HepG2 (cell line): ENCODE measurements around the gene MAFB. TPM values are rescaled to one million over a fixed set of nuclear protein-coding genes. Genes with fewer than 3 reads are reported as not detected.

Source experiments
- EHMT2 ChIP-seq: fragments of 200-600 bp; sonication (generic); IDR thresholded peaks from 2 replicates; pipeline ENCODE4 v1.7.0; 2017; ENCODE audit warnings: antibody characterized with exemption, low read depth, low read length, borderline replicate concordance
- ESRRA ChIP-seq: sonication (generic); formaldehyde crosslinking; IDR thresholded peaks from 2 replicates; pipeline ENCODE4 v1.5.1; 2020; ENCODE audit warnings: mild to moderate bottlenecking, low read depth, missing genetic modification reagents
- FIP1L1 ChIP-seq: fragments of 200-400 bp; formaldehyde crosslinking; IDR thresholded peaks from 2 replicates; pipeline ENCODE4 v1.6.1; 2018; ENCODE audit warnings: low read depth, mild to moderate bottlenecking, low read length, moderate library complexity, borderline replicate concordance; ENCODE audit not compliant: insufficient read depth
- GABPB1 ChIP-seq: IDR thresholded peaks from 2 replicates; pipeline ENCODE4 v1.6.1; 2016; ENCODE audit warnings: mild to moderate bottlenecking, missing genetic modification reagents, moderate library complexity, missing compliant biosample characterization
- PAXIP1 ChIP-seq: sonication (generic); formaldehyde crosslinking; conservative IDR thresholded peaks from 2 replicates; pipeline ENCODE4 v1.4.0; 2020; ENCODE audit warnings: mild to moderate bottlenecking, missing genetic modification reagents, moderate library complexity
- PPARG ChIP-seq: conservative IDR thresholded peaks from 2 replicates; pipeline ENCODE4 v1.6.1; 2016; ENCODE audit warnings: missing biosample characterization, missing genetic modification reagents
- RFXANK ChIP-seq: IDR thresholded peaks from 2 replicates; pipeline ENCODE4 v1.6.1; 2016
- TEAD3 ChIP-seq: optimal IDR thresholded peaks from 2 replicates; pipeline ENCODE3; 2016; ENCODE audit warnings: borderline replicate concordance
- THAP8 ChIP-seq: sonication (generic); formaldehyde crosslinking; IDR thresholded peaks from 2 replicates; pipeline ENCODE4 v1.5.1; 2020; ENCODE audit warnings: missing genetic modification reagents, mild to moderate bottlenecking, borderline replicate concordance
- TRIM24 ChIP-seq: sonication (generic); formaldehyde crosslinking; IDR thresholded peaks from 2 replicates; pipeline ENCODE4 v1.8.0; 2022; ENCODE audit warnings: mild to moderate bottlenecking, missing genetic modification reagents
- ZBED4 ChIP-seq: sonication (generic); formaldehyde crosslinking; IDR thresholded peaks from 2 replicates; pipeline ENCODE4 v1.4.0; 2020; ENCODE audit warnings: missing genetic modification reagents, borderline replicate concordance
- ZFP91 ChIP-seq: sonication (generic); formaldehyde crosslinking; IDR thresholded peaks from 2 replicates; pipeline ENCODE4 v1.9.0; 2022; ENCODE audit warnings: missing genetic modification reagents, mild to moderate bottlenecking, borderline replicate concordance
- ZNF597 ChIP-seq: sonication (generic); formaldehyde crosslinking; IDR thresholded peaks from 2 replicates; pipeline ENCODE4 v1.5.0; 2020; ENCODE audit warnings: missing genetic modification reagents
- ZNF605 ChIP-seq: sonication (generic); formaldehyde crosslinking; IDR thresholded peaks from 2 replicates; pipeline ENCODE4 v1.8.0; 2022; ENCODE audit warnings: mild to moderate bottlenecking, missing genetic modification reagents
- ZNF691 ChIP-seq: sonication (generic); formaldehyde crosslinking; IDR thresholded peaks from 2 replicates; pipeline ENCODE4 v1.4.0; 2020; ENCODE audit warnings: missing genetic modification reagents, low read depth, mild to moderate bottlenecking, borderline replicate concordance
- ZNF772 ChIP-seq: sonication (generic); formaldehyde crosslinking; IDR thresholded peaks from 2 replicates; pipeline ENCODE4 v1.5.0; 2020; ENCODE audit warnings: mild to moderate bottlenecking, missing genetic modification reagents
- polyA plus RNA-seq, 8 experiments: library from polyadenylated mRNA; depleted of rRNA in 3 of 8; stranded (reverse) in 7 of 8; unstranded in 1 of 8; fragments of >200 nt; fragmentation: Illumina TruSeq in 4 of 8; extraction: Trizol in 4 of 8; gene quantifications; 2 replicates each; pipeline versions ENCODE4 v1.2.1 to v1.2.3, GENCODE V29; 2011 to 2016; ENCODE audit warnings: low read depth in 4 of 8, missing spikeins in 1 of 8, mixed read lengths in 1 of 8; ENCODE audit not compliant: insufficient read depth in 1 of 8
- total RNA-seq, 5 experiments: library from RNA; depleted of rRNA; stranded (reverse); fragments of >200 nt; fragmentation: Illumina TruSeq; extraction: Trizol; gene quantifications; 2 replicates each; pipeline ENCODE4 v1.2.3, GENCODE V29; 2016; ENCODE audit warnings: low read depth in 1 of 5

MAFB gene
- total and polyA plus RNA-seq, 2 of the 13 experiments (the other 11 are each of a cell fraction or from before 2014, with no cell fraction given) = 0.08 to 0.11 TPM

GRCh38 chr20:40689100-40689942 is at the start of gene MAFB (continued):
- 0 out of 2 replicates have a peak, but pooled peaks have one; percentile 9 for TF ChIP-seq PAXIP1 (CRISPR knock-in tag)
- TF ChIP-seq RFXANK = no peak
- no peak for TF ChIP-seq GABPB1
- TF ChIP-seq TRIM24 (CRISPR knock-in tag) = no peak
- 0 out of 2 replicates have a peak, but pooled peaks have one; percentile 9 for TF ChIP-seq THAP8 (CRISPR knock-in tag)
- no peak for TF ChIP-seq ZNF772 (CRISPR knock-in tag)
- no peak for TF ChIP-seq ZNF605 (CRISPR knock-in tag)
- TF ChIP-seq ESRRA = no peak; the same call in 1 of the 2 replicates
- no peak for TF ChIP-seq PPARG (CRISPR knock-in tag)
- no peak for TF ChIP-seq ZFP91 (CRISPR knock-in tag)
- TF ChIP-seq ZBED4 (CRISPR knock-in tag) = no peak
- TF ChIP-seq TEAD3 (CRISPR knock-in tag) = no peak
- TF ChIP-seq ZNF597 (CRISPR knock-in tag) = 0 out of 2 replicates have a peak, but pooled peaks have one; percentile 48
- no peak for TF ChIP-seq FIP1L1
- TF ChIP-seq EHMT2 = no peak
- no peak for TF ChIP-seq ZNF691 (CRISPR knock-in tag)
